Glutamatergic neuron (in vitro differentiated cells): ENCODE measurements around the gene GDE1. TPM values are rescaled to one million over a fixed set of nuclear protein-coding genes. Genes with fewer than 3 reads are reported as not detected.
A peak's percentile ranks its signal among the peaks of the same experiment; 100 is the strongest.

Experiments used
- DNase-seq: peaks from one replicate; pipeline ENCODE4 v3.0.0; 2022
- H3K27ac Mint-ChIP-seq: one replicate; pipeline ENCODE4 v1.8.0; 2020; ENCODE audit warnings: mild to moderate bottlenecking, mixed read lengths, inconsistent platforms; ENCODE audit not compliant: unreplicated experiment
- H3K27me3 Mint-ChIP-seq: one replicate; pipeline ENCODE4 v1.8.0; 2020; ENCODE audit warnings: mild to moderate bottlenecking, moderate library complexity, mixed read lengths, inconsistent platforms; ENCODE audit not compliant: unreplicated experiment
- H3K36me3 Mint-ChIP-seq: one replicate; pipeline ENCODE4 v1.8.0; 2020; ENCODE audit warnings: mild to moderate bottlenecking, mixed read lengths, inconsistent platforms; ENCODE audit not compliant: unreplicated experiment
- H3K4me1 Mint-ChIP-seq: one replicate; pipeline ENCODE4 v1.8.0; 2020; ENCODE audit warnings: mild to moderate bottlenecking, low read depth, mixed read lengths, inconsistent platforms; ENCODE audit not compliant: unreplicated experiment
- H3K4me3 Mint-ChIP-seq: one replicate; pipeline ENCODE4 v1.8.0; 2020; ENCODE audit warnings: mild to moderate bottlenecking, mixed read lengths, inconsistent platforms; ENCODE audit not compliant: unreplicated experiment
- H3K9me3 Mint-ChIP-seq: one replicate; pipeline ENCODE4 v1.8.0; 2020; ENCODE audit warnings: mild to moderate bottlenecking, moderate library complexity, mixed read lengths, inconsistent platforms; ENCODE audit not compliant: unreplicated experiment
- CTCF ChIP-seq: fragments of 200-600 bp; sonication (generic); IDR thresholded peaks from one replicate; pipeline ENCODE4 v1.5.0; 2021; ENCODE audit not compliant: partially characterized antibody, unreplicated experiment
- total RNA-seq: library from RNA; stranded (reverse); fragmentation: NEBNext Ultra II Directional; extraction: Animal tissue kit (Norgen Biotek cat#: 25700); gene quantifications from one replicate; pipeline ENCODE4 v1.2.1, GENCODE V29; 2021; ENCODE audit not compliant: unreplicated experiment

GDE1 gene
- total RNA-seq, 1 donor from 2014 or later = 32.9 TPM

GRCh38 chr16:19528666-19529065 lies 6.8 kb upstream of the GDE1 start:
- no peak overlapping the region for H3K4me3 Mint-ChIP-seq
- no peak for DNase-seq

GRCh38 chr16:19527161-19527560 lies 5.3 kb upstream of the GDE1 start:
- no peak for DNase-seq
- Mint-ChIP-seq H3K9me3 (peaks cover 2% of the 10 kb centered on the region), H3K27ac (no peak overlapping the region)

More at GRCh38 chr16:19528666-19529065, 6.8 kb upstream of the GDE1 start:
- Mint-ChIP-seq H3K9me3 (no peaks in the 10 kb centered on the region), H3K27ac (no peak overlapping the region), H3K36me3 (no peaks in the 10 kb centered on the region), H3K27me3 (peaks cover 2% of the 10 kb centered on the region), H3K4me1 (peaks cover 7% of the 10 kb centered on the region)
- TF ChIP-seq CTCF = no peak

GRCh38 chr16:19525385-19525723 lies 3.5 kb upstream of the GDE1 start:
- H3K4me1 Mint-ChIP-seq = peaks cover 18% of the 10 kb centered on the region
- H3K27ac Mint-ChIP-seq = no peak overlapping the region
- H3K9me3 Mint-ChIP-seq = peaks cover 4% of the 10 kb centered on the region
- DNase-seq = no peak
- no peaks in the 10 kb centered on the region for H3K36me3 Mint-ChIP-seq
- TF ChIP-seq CTCF = no peak
- peak overlapping the region; percentile 99 for H3K4me3 Mint-ChIP-seq
- peaks cover 3% of the 10 kb centered on the region for H3K27me3 Mint-ChIP-seq

More at GRCh38 chr16:19527161-19527560, 5.3 kb upstream of the GDE1 start:
- H3K36me3 Mint-ChIP-seq = no peaks in the 10 kb centered on the region
- H3K27me3 Mint-ChIP-seq = peaks cover 3% of the 10 kb centered on the region
- H3K4me1 Mint-ChIP-seq = peaks cover 10% of the 10 kb centered on the region
- no peak overlapping the region for H3K4me3 Mint-ChIP-seq
- no peak for TF ChIP-seq CTCF

DNA sequence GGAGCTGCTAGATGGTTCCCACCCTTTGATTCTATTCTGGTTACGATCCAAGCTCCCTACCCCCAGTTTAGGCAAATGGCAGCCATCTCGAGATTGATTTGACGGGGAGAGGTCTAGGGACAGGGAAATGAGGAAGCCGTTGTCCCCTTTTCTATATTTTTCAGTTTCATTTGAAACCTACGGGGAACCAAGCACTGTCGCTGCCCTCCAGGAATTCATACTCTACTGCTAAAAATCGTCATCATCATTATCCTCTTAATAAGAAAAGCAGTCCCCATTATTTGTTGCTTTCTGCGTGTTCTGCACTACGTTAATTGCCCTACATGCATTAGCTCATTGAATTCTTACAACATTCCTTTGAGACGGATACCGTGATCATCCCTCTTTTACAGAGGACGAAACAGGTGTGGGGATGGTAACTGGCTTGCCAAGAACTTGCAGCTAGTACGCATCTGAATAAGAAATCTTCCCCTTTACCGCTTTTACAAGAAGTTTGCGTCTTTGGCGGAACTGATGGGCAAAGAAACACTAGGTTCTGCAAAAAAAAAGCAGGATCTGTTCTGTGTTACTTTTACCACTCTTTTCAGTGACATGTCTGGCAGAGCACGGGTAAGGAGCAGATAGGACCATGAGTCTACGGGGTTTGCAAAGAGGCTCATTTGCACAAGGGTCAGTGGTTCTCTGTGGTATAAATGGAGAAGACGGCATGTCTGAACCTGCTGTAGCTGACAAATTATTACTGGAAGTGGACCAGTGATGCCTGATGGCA lies 2.9 kb upstream of the GDE1 start:
- no peak for DNase-seq
- Mint-ChIP-seq H3K9me3 (peaks cover 4% of the 10 kb centered on the region), H3K36me3 (no peaks in the 10 kb centered on the region), H3K27ac (no peak overlapping the region), H3K27me3 (peaks cover 3% of the 10 kb centered on the region), H3K4me3 (peak overlapping the region; percentile 99), H3K4me1 (peaks cover 18% of the 10 kb centered on the region)
- TF ChIP-seq CTCF = no peak

- DNase-seq = no peak
- Mint-ChIP-seq H3K27me3 (peaks cover 3% of the 10 kb centered on the region), H3K9me3 (peaks cover 4% of the 10 kb centered on the region), H3K4me1 (peaks cover 18% of the 10 kb centered on the region), H3K36me3 (no peaks in the 10 kb centered on the region), H3K4me3 (peak overlapping the region; percentile 99), H3K27ac (no peak overlapping the region)
- no peak for TF ChIP-seq CTCF
Measured at GRCh38 chr16:19524356-19524615, 2.4 kb upstream of the GDE1 start.
